GM23338 (cell line): ENCODE measurements around the gene CACNB4. TPM values are rescaled to one million over a fixed set of nuclear protein-coding genes. Genes with fewer than 3 reads are reported as not detected.

Experiments
- ATAC-seq: fragments of 200-7000 bp; cut with Tn5 transposase; 3 replicates; pipeline ENCODE4 v1.9.1; 2020
- DNase-seq: peaks from one replicate; pipeline ENCODE4 v3.0.0-alpha.2; 2015; ENCODE audit warnings: low spot score
- H2AFZ ChIP-seq: fragments of 200-600 bp; sonication (generic); 2 replicates; pipeline ENCODE4 v1.8.0; 2016; ENCODE audit warnings: antibody characterized with exemption, mild to moderate bottlenecking, moderate library complexity
- H3F3A ChIP-seq: fragments of 200-600 bp; sonication (generic); replicated peaks from 2 replicates; pipeline ENCODE4 v1.8.0; 2017; ENCODE audit warnings: antibody characterized with exemption, mixed run types, low read depth
- H3K27ac ChIP-seq: fragments of 200-600 bp; sonication (generic); 2 replicates; pipeline ENCODE4 v1.6.1; 2016; ENCODE audit warnings: low read depth
- H3K27me3 ChIP-seq: fragments of 200-600 bp; sonication (generic); 2 replicates; pipeline ENCODE4 v1.8.0; 2016; ENCODE audit warnings: mild to moderate bottlenecking, mixed run types, moderate library complexity; ENCODE audit not compliant: insufficient read depth
- H3K36me3 ChIP-seq: fragments of 200-600 bp; sonication (generic); 2 replicates; pipeline ENCODE4 v1.8.0; 2016; ENCODE audit warnings: mild to moderate bottlenecking; ENCODE audit not compliant: insufficient read depth
- H3K4me1 ChIP-seq: fragments of 200-600 bp; sonication (generic); 2 replicates; pipeline ENCODE4 v1.8.0; 2016; ENCODE audit warnings: mild to moderate bottlenecking, moderate library complexity; ENCODE audit not compliant: insufficient read depth
- H3K4me2 ChIP-seq: fragments of 200-600 bp; sonication (generic); 2 replicates; pipeline ENCODE4 v1.7.1; 2017; ENCODE audit warnings: mixed run types
- H3K4me3 ChIP-seq: fragments of 200-600 bp; sonication (generic); 2 replicates; pipeline ENCODE4 v1.6.1; 2016; ENCODE audit warnings: mixed run types
- H3K79me2 ChIP-seq: fragments of 200-600 bp; sonication (generic); replicated peaks from 2 replicates; pipeline ENCODE4 v1.8.0; 2017; ENCODE audit warnings: mild to moderate bottlenecking; ENCODE audit not compliant: insufficient read depth
- H3K9me2 ChIP-seq: fragments of 200-600 bp; sonication (generic); 2 replicates; pipeline ENCODE4 v1.8.0; 2017; ENCODE audit not compliant: insufficient read depth
- H4K20me1 ChIP-seq: fragments of 200-600 bp; sonication (generic); replicated peaks from 2 replicates; pipeline ENCODE4 v1.8.0; 2017; ENCODE audit warnings: mild to moderate bottlenecking; ENCODE audit not compliant: insufficient read depth
- H3K27ac Mint-ChIP-seq: 2 replicates; pipeline ENCODE4 v1.8.0; 2020; ENCODE audit warnings: inconsistent platforms, mild to moderate bottlenecking, moderate library complexity, mixed read lengths
- H3K27me3 Mint-ChIP-seq: 3 replicates; pipeline ENCODE4 v1.8.0; 2022; ENCODE audit warnings: low read depth, mild to moderate bottlenecking, moderate library complexity, mixed read lengths, inconsistent platforms; ENCODE audit not compliant: insufficient read depth, poor library complexity
- H3K36me3 Mint-ChIP-seq: 3 replicates; pipeline ENCODE4 v1.8.0; 2021; ENCODE audit warnings: low read depth, mild to moderate bottlenecking, inconsistent platforms, moderate library complexity, mixed read lengths
- H3K4me1 Mint-ChIP-seq: 3 replicates; pipeline ENCODE4 v1.8.0; 2020; ENCODE audit warnings: mild to moderate bottlenecking, inconsistent platforms, mixed read lengths
- H3K4me3 Mint-ChIP-seq: 3 replicates; pipeline ENCODE4 v1.8.0; 2021; ENCODE audit warnings: moderate library complexity, mild to moderate bottlenecking, inconsistent platforms, mixed read lengths
- H3K9me3 Mint-ChIP-seq: 3 replicates; pipeline ENCODE4 v1.8.0; 2020; ENCODE audit warnings: moderate library complexity, mild to moderate bottlenecking, inconsistent platforms, mixed read lengths
- CREB1 ChIP-seq: fragments of 250-450 bp; sonication (Bioruptor Pico); IDR thresholded peaks from 2 replicates; pipeline ENCODE4 v1.5.0; 2020; ENCODE audit warnings: low read depth, mild to moderate bottlenecking, moderate library complexity
- CTCF ChIP-seq, 2 experiments: fragments of 200-600 bp in 1 of 2; sonication (generic) in 1 of 2; conservative IDR thresholded peaks; 2 replicates each; pipeline versions ENCODE4 v1.5.1 to v1.6.1; 2016 to 2017; ENCODE audit warnings: antibody characterized with exemption in 2 of 2, low read depth in 2 of 2, mild to moderate bottlenecking in 2 of 2, moderate library complexity in 1 of 2
- ETS1 ChIP-seq: IDR thresholded peaks from 2 replicates; pipeline ENCODE4 v1.6.1; 2016; ENCODE audit warnings: antibody characterized with exemption
- EZH2phosphoT487 ChIP-seq: fragments of 200-600 bp; sonication (generic); IDR thresholded peaks from one replicate; pipeline ENCODE4 v1.8.1; 2018; ENCODE audit warnings: antibody characterized with exemption; ENCODE audit not compliant: unreplicated experiment
- ZNF462 ChIP-seq: fragments of 250-450 bp; sonication (Bioruptor Pico); IDR thresholded peaks from 2 replicates; pipeline ENCODE4 v1.5.0; 2020; ENCODE audit warnings: mild to moderate bottlenecking, moderate library complexity
- polyA plus RNA-seq: library from polyadenylated mRNA; unstranded; fragments of >200 nt; fragmentation: Nextera tagmentation; extraction: Ambion mirVana; gene quantifications from 2 replicates; pipeline ENCODE4 v1.2.1, GENCODE V29; 2016
- total RNA-seq: library from RNA; depleted of rRNA; stranded (reverse); fragments of >200 nt; shearing (Covaris generic); gene quantifications from 2 replicates; pipeline ENCODE4 v1.2.3, GENCODE V29; 2014

Gene CACNB4
- total and polyA plus RNA-seq, 2 experiments from 2014 or later = 4.0 to 9.8 TPM

- Histone ChIP-seq H2AFZ (no peak overlapping the region), H3K4me2 (no peak overlapping the region), H3K79me2 (no peaks in the 10 kb centered on the region), H3K27me3 (no peaks in the 10 kb centered on the region), H3K27ac (no peak overlapping the region), H3K4me1 (no peaks in the 10 kb centered on the region; the same call in 1 of the 2 replicates), H3F3A (no peaks in the 10 kb centered on the region), H3K36me3 (no peaks in the 10 kb centered on the region), H3K9me2 (peaks cover 7% of the 10 kb centered on the region; the same call in 1 of the 2 replicates), H3K4me3 (no peak overlapping the region), H4K20me1 (no peaks in the 10 kb centered on the region; the same call in 1 of the 2 replicates)
- no peaks in the 10 kb centered on the region for H3K9me3 Mint-ChIP-seq
- peaks cover 8% of the 10 kb centered on the region for H3K4me1 Mint-ChIP-seq
- DNase-seq (no peak), ATAC-seq (no peak)
- H3K4me3 Mint-ChIP-seq = no peak overlapping the region
- H3K27me3 Mint-ChIP-seq = peaks cover 8% of the 10 kb centered on the region
- no peak for TF ChIP-seq ZNF462
- no peak for TF ChIP-seq CREB1
- no peak for TF ChIP-seq EZH2phosphoT487
- TF ChIP-seq ETS1 = no peak
- no peak for TF ChIP-seq CTCF (conservative IDR thresholded peaks at IDR 0.05; ENCODE audit: low read depth in 2 of 2)
- no peak overlapping the region for H3K27ac Mint-ChIP-seq
- H3K36me3 Mint-ChIP-seq = no peaks in the 10 kb centered on the region
These were observed 20.2 kb downstream of the CACNB4 start for GRCh38 chr2:152078662-152079061.
